IMR-90 (cell line): Measurements from ENCODE around the gene TWIST2. TPM values are rescaled to one million over a fixed set of nuclear protein-coding genes. Genes with fewer than 3 reads are reported as not detected.

Experiments used
- ATAC-seq: fragments of 200-7000 bp; cut with Tn5 transposase; 2 replicates; pipeline ENCODE4 v1.9.1; 2020; ENCODE audit warnings: low read depth, mild to moderate bottlenecking, moderate library complexity
- BruUV-seq: library from RNA; stranded (reverse); fragments of 400-500 nt; replicated peaks from 2 replicates; lab custom pipeline; 2021; lab: Mats Ljungman, UMichigan
- CTCF ChIA-PET: fragments of 300-600 bp; formaldehyde crosslinking; extraction: SDS; loops from one replicate; lab custom pipeline; 2021; ENCODE audit warnings: antibody characterized with exemption; lab: Yijun Ruan, JAX
- POLR2A ChIA-PET: fragments of 300-600 bp; sonication (Branson Sonifier 250); formaldehyde crosslinking; loops from one replicate; lab custom pipeline; 2022; ENCODE audit warnings: antibody characterized with exemption; ENCODE audit not compliant: unreplicated experiment; lab: Charles Lee
- DNase-seq: peaks from one replicate; pipeline ENCODE4 v3.0.0; 2013
- H2AFZ ChIP-seq: replicated peaks from 2 replicates; pipeline ENCODE3; 2013; ENCODE audit warnings: low read length, mild to moderate bottlenecking; ENCODE audit not compliant: poor library complexity
- H2AK5ac ChIP-seq: 2 replicates; pipeline ENCODE4 v1.6.1; 2013; ENCODE audit warnings: low read depth, low read length, inconsistent platforms
- H2AK9ac ChIP-seq: replicated peaks from 2 replicates; pipeline ENCODE3; 2013; ENCODE audit warnings: mild to moderate bottlenecking, low read depth, low read length, moderate library complexity; ENCODE audit not compliant: poor library complexity
- H2BK120ac ChIP-seq: 2 replicates; pipeline ENCODE4 v1.6.1; 2013; ENCODE audit warnings: low read depth, low read length, inconsistent platforms
- H2BK15ac ChIP-seq: 3 replicates; pipeline ENCODE4 v1.6.1; 2013; ENCODE audit warnings: low read depth, low read length, inconsistent platforms
- H2BK20ac ChIP-seq: 2 replicates; pipeline ENCODE4 v1.6.1; 2013; ENCODE audit warnings: low read depth, mild to moderate bottlenecking, inconsistent platforms, low read length, moderate library complexity
- H2BK5ac ChIP-seq: 2 replicates; pipeline ENCODE4 v1.6.1; 2013; ENCODE audit warnings: mild to moderate bottlenecking, low read depth, low read length, inconsistent platforms; ENCODE audit not compliant: poor library complexity, severe bottlenecking
- H3K14ac ChIP-seq: replicated peaks from 2 replicates; pipeline ENCODE4 v1.6.1; 2013; ENCODE audit warnings: low read depth, low read length, inconsistent platforms
- H3K18ac ChIP-seq: 2 replicates; pipeline ENCODE4 v1.6.1; 2013; ENCODE audit warnings: low read depth, low read length, control low read depth
- H3K23ac ChIP-seq: 2 replicates; pipeline ENCODE4 v1.6.1; 2013; ENCODE audit warnings: low read depth, low read length, inconsistent platforms
- H3K27ac ChIP-seq: 2 replicates; pipeline ENCODE4 v1.5.1; 2013; ENCODE audit warnings: mild to moderate bottlenecking, control low read depth, low read length; ENCODE audit not compliant: insufficient read depth
- H3K27me3 ChIP-seq: 2 replicates; pipeline ENCODE4 v1.6.1; 2013; ENCODE audit warnings: low read length; ENCODE audit not compliant: control insufficient read depth, insufficient read depth
- H3K36me3 ChIP-seq: 2 replicates; pipeline ENCODE4 v1.6.1; 2013; ENCODE audit warnings: low read length, mixed read lengths; ENCODE audit not compliant: control insufficient read depth, insufficient read depth
- H3K4ac ChIP-seq: 2 replicates; pipeline ENCODE4 v1.6.1; 2013; ENCODE audit warnings: low read depth, low read length, inconsistent platforms
- H3K4me1 ChIP-seq: 2 replicates; pipeline ENCODE4 v1.6.1; 2013; ENCODE audit warnings: low read length, mixed read lengths; ENCODE audit not compliant: control insufficient read depth, insufficient read depth
- H3K4me2 ChIP-seq: 2 replicates; pipeline ENCODE4 v1.6.1; 2013; ENCODE audit warnings: low read depth, mild to moderate bottlenecking, control low read depth, low read length, moderate library complexity
- H3K4me3 ChIP-seq: 2 replicates; pipeline ENCODE4 v1.5.1; 2013; ENCODE audit warnings: low read depth, mild to moderate bottlenecking, control low read depth, low read length, moderate library complexity; ENCODE audit not compliant: insufficient read depth
- H3K56ac ChIP-seq: 2 replicates; pipeline ENCODE4 v1.6.1; 2013; ENCODE audit warnings: low read length, inconsistent platforms; ENCODE audit not compliant: insufficient read depth; ENCODE audit errors: extremely low read depth
- H3K79me1 ChIP-seq, 2 experiments: 2 replicates each; pipeline ENCODE4 v1.6.1; 2013; ENCODE audit warnings: low read length in 2 of 2, inconsistent platforms in 1 of 2, low read depth in 1 of 2
- H3K9ac ChIP-seq: 2 replicates; pipeline ENCODE4 v1.6.1; 2013; ENCODE audit warnings: low read depth, low read length, control low read depth
- H3K9me1 ChIP-seq: 2 replicates; pipeline ENCODE4 v1.6.1; 2013; ENCODE audit warnings: low read length, inconsistent platforms; ENCODE audit not compliant: insufficient read depth
- H3K9me3 ChIP-seq: 2 replicates; pipeline ENCODE4 v1.6.1; 2013; ENCODE audit warnings: low read length; ENCODE audit not compliant: control insufficient read depth, insufficient read depth
- H4K20me1 ChIP-seq: 2 replicates; pipeline ENCODE4 v1.6.1; 2013; ENCODE audit warnings: low read length, inconsistent platforms; ENCODE audit not compliant: insufficient read depth
- H4K5ac ChIP-seq: 2 replicates; pipeline ENCODE4 v1.6.1; 2013; ENCODE audit warnings: mild to moderate bottlenecking, low read depth, low read length, control low read depth
- H4K8ac ChIP-seq, 2 experiments: 2 replicates each; pipeline ENCODE4 v1.6.1; 2013; ENCODE audit warnings: low read depth in 2 of 2, low read length in 2 of 2, control low read depth in 1 of 2, inconsistent platforms in 1 of 2
- H4K91ac ChIP-seq: 2 replicates; pipeline ENCODE4 v1.6.1; 2013; ENCODE audit warnings: low read depth, low read length, inconsistent platforms; ENCODE audit not compliant: insufficient read depth
- BHLHE40 ChIP-seq: fragments of 150-350 bp; IDR thresholded peaks from 2 replicates; pipeline ENCODE4 v1.6.1; 2016; ENCODE audit warnings: mild to moderate bottlenecking, low read depth, low read length
- CHD1 ChIP-seq: IDR thresholded peaks from 2 replicates; pipeline ENCODE4 v1.6.1; 2012; ENCODE audit warnings: low read depth, low read length, improper control_type of control experiment
- FOS ChIP-seq: fragments of 150-350 bp; IDR thresholded peaks from 2 replicates; pipeline ENCODE4 v1.6.1; 2016; ENCODE audit warnings: low read depth, low read length
- NFE2L2 ChIP-seq: fragments of 150-350 bp; IDR thresholded peaks from 2 replicates; pipeline ENCODE4 v1.6.1; 2016; ENCODE audit warnings: low read depth, mild to moderate bottlenecking, low read length
- POLR2A ChIP-seq: IDR thresholded peaks from 2 replicates; pipeline ENCODE4 v1.6.1; 2012; ENCODE audit warnings: mild to moderate bottlenecking, low read depth, low read length
- WGBS, 2 experiments: methylation state at CpG; one replicate each; pipeline versions ENCODE4 v1.1.5 to v1.1.7; 2013; ENCODE audit warnings: missing lambda C conversion rate in 2 of 2; ENCODE audit not compliant: insufficient read length in 1 of 2; ENCODE audit errors: extremely low coverage in 2 of 2; 5-methylcytosine and 5-hydroxymethylcytosine counted together
- dilution Hi-C: fragments of 300-500 bp; cut with HindIII; formaldehyde crosslinking; loops from one replicate; pipeline ENCODE4 v1.14.3; 2018; ENCODE audit warnings: low sequenced_read_pairs; ENCODE audit not compliant: unreplicated experiment
- in situ Hi-C: fragments of 300-500 bp; cut with MboI; formaldehyde crosslinking; loops from 3 replicates; pipeline ENCODE4 v1.14.3; 2019; ENCODE audit warnings: low sequenced_read_pairs, inconsistent platforms, mixed read lengths
- intact Hi-C: fragments of 100-400 bp; cut with micrococcal nuclease; formaldehyde crosslinking; loops from 2 replicates; pipeline ENCODE4 v1.10.0; 2022
- polyA plus RNA-seq, 3 experiments: library from polyadenylated mRNA; depleted of rRNA; stranded (reverse); fragments of >200 nt; gene quantifications; 2 replicates each; pipeline ENCODE4 v1.2.3, GENCODE V29; 2012; ENCODE audit warnings: low replicate concordance in 1 of 3
- total RNA-seq: library from RNA; depleted of rRNA; stranded (reverse); fragments of >200 nt; gene quantifications from 2 replicates; pipeline ENCODE4 v1.2.3, GENCODE V29; 2012

Gene TWIST2
- total and polyA plus RNA-seq, 2 of the 4 experiments (the other 2 are of a cell fraction) = 9.3 to 33.6 TPM

GRCh38 chr2:238853721-238854120 is 5.8 kb downstream of the TWIST2 start:
- no peak overlapping the region for H4K5ac ChIP-seq
- no peak overlapping the region for H3K14ac ChIP-seq
- no peaks in the 10 kb centered on the region for H3K9me3 ChIP-seq
- H3K4ac ChIP-seq = no peak overlapping the region
- no TSS peak for BruUV-seq
- ChIA-PET CTCF (no interaction called here), POLR2A (no interaction called here)
- ATAC-seq = no peak
- H3K18ac ChIP-seq = no peak overlapping the region
- intact Hi-C loops = no loop called here
- no peak overlapping the region for H2BK15ac ChIP-seq
- H4K20me1 ChIP-seq = peaks cover 8% of the 10 kb centered on the region
- H4K91ac ChIP-seq = no peak overlapping the region
- no peak overlapping the region for H3K4me2 ChIP-seq
- H3K4me1 ChIP-seq = peaks cover 15% of the 10 kb centered on the region
- H3K27ac ChIP-seq = no peak overlapping the region
- no peak overlapping the region for H3K4me3 ChIP-seq
- H3K23ac ChIP-seq = no peak overlapping the region
- no peak overlapping the region for H2AFZ ChIP-seq
- H2AK5ac ChIP-seq = no peak overlapping the region
- H3K79me1 ChIP-seq = peaks cover 43 to 67% of the 10 kb centered on the region in 2 experiments
- DNase-seq = no peak
- H2BK120ac ChIP-seq = no peak overlapping the region
- TF ChIP-seq NFE2L2 = no peak
- TF ChIP-seq CHD1 = no peak
- TF ChIP-seq BHLHE40 = no peak
- no peak for TF ChIP-seq POLR2A
- no peak for TF ChIP-seq FOS
- no peak overlapping the region for H4K8ac ChIP-seq
- H3K36me3 ChIP-seq = peaks cover 21% of the 10 kb centered on the region
- H3K9ac ChIP-seq = no peak overlapping the region
- no peaks in the 10 kb centered on the region for H3K27me3 ChIP-seq
- in situ Hi-C loops = no loop called here
- 81% methylated on average over 3 of the region's 9 CpGs; no CpG with 5 or more reads in 1 of the 2 experiments for whole genome bisulfite sequencing, 2 experiments
- no peak overlapping the region for H2BK5ac ChIP-seq
- no peak overlapping the region for H2AK9ac ChIP-seq
- dilution Hi-C loops = no loop called here
- no peak overlapping the region for H3K56ac ChIP-seq
- peaks cover 2% of the 10 kb centered on the region; the same call in 1 of the 2 replicates for H3K9me1 ChIP-seq
- no peak overlapping the region for H2BK20ac ChIP-seq
